H1 (cell line): ENCODE measurements around the gene GPATCH11. TPM values are rescaled to one million over a fixed set of nuclear protein-coding genes. Genes with fewer than 3 reads are reported as not detected.

ENCODE experiments used
- BRCA1 ChIP-seq: IDR thresholded peaks from 2 replicates; pipeline ENCODE4 v1.6.1; 2012; ENCODE audit warnings: low read depth, low read length, improper control_type of control experiment
- HDAC6 ChIP-seq: IDR thresholded peaks from one replicate; pipeline ENCODE4 v1.7.1; 2012; ENCODE audit warnings: low read depth, mild to moderate bottlenecking, inconsistent platforms, low read length, moderate library complexity
- RBBP5 ChIP-seq: IDR thresholded peaks from 2 replicates; pipeline ENCODE4 v1.7.1; 2012; ENCODE audit warnings: low read depth, mild to moderate bottlenecking, inconsistent platforms, low read length, moderate library complexity, borderline replicate concordance
- RXRA ChIP-seq: IDR thresholded peaks from 2 replicates; pipeline ENCODE4 v1.6.1; 2011; ENCODE audit warnings: low read depth, mild to moderate bottlenecking, low read length, moderate library complexity; ENCODE audit not compliant: insufficient read depth
- polyA plus RNA-seq, 7 experiments: library from polyadenylated mRNA; depleted of rRNA in 3 of 7; stranded (reverse) in 5 of 7; unstranded in 2 of 7; fragments of >200 nt in 5 of 7; fragments of 200-250 nt in 2 of 7; gene quantifications; 1 replicate in 5 of 7; 2 replicates in 1 of 7; 4 replicates in 1 of 7; pipeline versions ENCODE4 v1.2.1 to v1.2.3, GENCODE V29; 2011 to 2013; ENCODE audit warnings: missing spikeins in 2 of 7, mixed read lengths in 2 of 7
- total RNA-seq: library from RNA; stranded (reverse); fragmentation: NEBNext Ultra II Directional; extraction: Animal tissue kit (Norgen Biotek cat#: 25700); gene quantifications from 2 replicates; pipeline ENCODE4 v1.2.1, GENCODE V29; 2021

Gene GPATCH11
- total and polyA plus RNA-seq, 2 of the 8 experiments (the other 6 are each of a cell fraction or from before 2014, with no cell fraction given) = 0.60 to 3.4 TPM

GRCh38 chr2:37100054-37100453, 15.7 kb downstream of the GPATCH11 start (continued):
- TF ChIP-seq HDAC6 (no peak), RXRA (no peak), BRCA1 (no peak), RBBP5 (no peak)
